Measurements from ENCODE around the gene OSBPL1A. TPM values are rescaled to one million over a fixed set of nuclear protein-coding genes. Genes with fewer than 3 reads are reported as not detected.

The OSBPL1A gene
- total and polyA plus RNA-seq, 10 of the 15 experiments (the other 5 are each of a cell fraction or from before 2014, with no cell fraction given) = 0.02 to 0.83 (median 0.11) TPM; not detected in 6

DNA sequence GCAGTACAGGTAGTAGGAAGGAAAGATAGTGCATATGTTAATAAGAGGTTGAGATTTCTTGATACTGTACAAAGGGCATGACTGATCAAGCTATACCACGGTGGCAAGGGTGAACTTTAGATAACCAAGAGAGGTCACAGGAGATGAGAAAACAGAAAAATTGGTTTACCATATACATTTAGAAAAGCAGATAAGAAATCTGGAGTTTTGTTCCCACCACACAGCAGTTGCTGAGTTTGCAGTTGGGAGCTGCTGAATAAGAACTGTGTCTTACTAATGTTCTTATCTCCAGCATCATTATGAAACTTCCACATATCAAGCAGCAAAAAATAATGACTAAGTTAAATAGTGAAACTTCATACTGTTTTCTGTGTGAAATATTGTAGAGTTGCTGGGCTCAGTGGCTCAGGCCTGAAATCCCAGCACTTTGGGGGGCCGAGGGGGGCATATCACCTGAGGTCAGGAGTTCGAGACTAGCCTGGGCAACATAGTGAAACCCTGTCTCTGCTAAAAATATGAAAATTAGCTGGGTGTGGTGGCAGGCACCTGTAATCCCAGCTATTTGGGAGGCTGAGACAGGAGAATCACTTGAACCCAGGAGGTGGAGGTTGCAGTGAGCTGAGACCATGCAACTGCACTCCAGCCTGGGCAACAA, 16.9 kb upstream of the OSBPL1A start:
- POLR2A ChIA-PET = no interaction called here
- Histone ChIP-seq H3K27me3 (replicated peaks in 1 of 2; ENCODE audit: control insufficient read depth in 2 of 2, insufficient read depth in 2 of 2, low read length in 1 of 2) (no peaks in the 10 kb centered on the region; a peak in 2 of 4 replicates), H3K4me1 (ENCODE audit: control insufficient read depth, insufficient read depth, low read length) (no peaks in the 10 kb centered on the region), H3K27ac (ENCODE audit: control insufficient read depth, insufficient read depth) (no peak overlapping the region), H2AFZ (ENCODE audit: control insufficient read depth, low read depth, low read length) (no peak overlapping the region), H3K9ac (ENCODE audit: control insufficient read depth, insufficient read depth, low read length) (no peak overlapping the region), H3K9me3 (replicated peaks; ENCODE audit: control insufficient read depth, insufficient read depth, low read length) (no peaks in the 10 kb centered on the region; the same call in 2 of the 3 replicates), H3K4me3 (no peak overlapping the region), H3K4me2 (ENCODE audit: control insufficient read depth, insufficient read depth) (no peak overlapping the region), H3K79me2 (ENCODE audit: control insufficient read depth, insufficient read depth, low read length) (no peaks in the 10 kb centered on the region), H3K36me3 (ENCODE audit: control insufficient read depth in 2 of 2, insufficient read depth in 2 of 2, low read length in 1 of 2) (no peaks in the 10 kb centered on the region), H4K20me1 (ENCODE audit: control insufficient read depth, insufficient read depth) (no peaks in the 10 kb centered on the region)
- whole genome bisulfite sequencing (ENCODE audit: insufficient coverage, insufficient replicate concordance, low lambda C conversion rate, missing lambda C conversion rate) = 0% methylated on average over 3 of the region's 3 CpGs
- CTCF ChIA-PET = interaction anchor here (1.8 kb wide), 1 partner anchor 55 kb away, joined by 4 read pairs; no protein-coding TSS in a partner anchor
- BruUV-seq (replicated peaks) = no TSS peak
- ATAC-seq (no peak), FAIRE-seq (no peak), DNase-seq (ENCODE audit: low read depth, low spot score) (no peak)
- in situ Hi-C loops (cut with MboI) = no loop called here
- SMC1A ChIA-PET (ENCODE audit: uncharacterized antibody, unreplicated experiment) = no interaction called here
- RAD21 ChIA-PET (ENCODE audit: unreplicated experiment) = no interaction called here
- intact Hi-C loops (cut with micrococcal nuclease; ENCODE audit: unreplicated experiment) = no loop called here
- TF ChIP-seq EED (IDR thresholded peaks at IDR 0.05; ENCODE audit: low read depth) = no peak
- no peak for TF ChIP-seq NR2C2 (IDR thresholded peaks at IDR 0.05; ENCODE audit: borderline replicate concordance, control insufficient read depth, insufficient read length, low read depth)
- TF ChIP-seq RELA (IDR thresholded peaks at IDR 0.05; ENCODE audit: borderline replicate concordance, partially characterized antibody) = no peak
- no peak for TF ChIP-seq ETV6 (conservative IDR thresholded peaks at IDR 0.05 in 1 of 2, IDR thresholded peaks at IDR 0.05 in 1 of 2; ENCODE audit: borderline replicate concordance in 1 of 2, low read depth in 1 of 2)
- no peak for TF ChIP-seq CHD1 (IDR thresholded peaks at IDR 0.05; ENCODE audit: low read depth, low read length)
- TF ChIP-seq YBX1 (IDR thresholded peaks at IDR 0.05) = no peak
- TF ChIP-seq, protein P1, sequence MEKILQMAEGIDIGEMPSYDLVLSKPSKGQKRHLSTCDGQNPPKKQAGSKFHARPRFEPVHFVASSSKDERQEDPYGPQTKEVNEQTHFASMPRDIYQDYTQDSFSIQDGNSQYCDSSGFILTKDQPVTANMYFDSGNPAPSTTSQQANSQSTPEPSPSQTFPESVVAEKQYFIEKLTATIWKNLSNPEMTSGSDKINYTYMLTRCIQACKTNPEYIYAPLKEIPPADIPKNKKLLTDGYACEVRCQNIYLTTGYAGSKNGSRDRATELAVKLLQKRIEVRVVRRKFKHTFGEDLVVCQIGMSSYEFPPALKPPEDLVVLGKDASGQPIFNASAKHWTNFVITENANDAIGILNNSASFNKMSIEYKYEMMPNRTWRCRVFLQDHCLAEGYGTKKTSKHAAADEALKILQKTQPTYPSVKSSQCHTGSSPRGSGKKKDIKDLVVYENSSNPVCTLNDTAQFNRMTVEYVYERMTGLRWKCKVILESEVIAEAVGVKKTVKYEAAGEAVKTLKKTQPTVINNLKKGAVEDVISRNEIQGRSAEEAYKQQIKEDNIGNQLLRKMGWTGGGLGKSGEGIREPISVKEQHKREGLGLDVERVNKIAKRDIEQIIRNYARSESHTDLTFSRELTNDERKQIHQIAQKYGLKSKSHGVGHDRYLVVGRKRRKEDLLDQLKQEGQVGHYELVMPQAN (conservative IDR thresholded peaks at IDR 0.05) = no peak
- no peak for TF ChIP-seq GATAD2B (conservative IDR thresholded peaks at IDR 0.05; ENCODE audit: low read depth)
- no peak for TF ChIP-seq SMARCA5 (IDR thresholded peaks at IDR 0.05)
- TF ChIP-seq, protein P2, sequence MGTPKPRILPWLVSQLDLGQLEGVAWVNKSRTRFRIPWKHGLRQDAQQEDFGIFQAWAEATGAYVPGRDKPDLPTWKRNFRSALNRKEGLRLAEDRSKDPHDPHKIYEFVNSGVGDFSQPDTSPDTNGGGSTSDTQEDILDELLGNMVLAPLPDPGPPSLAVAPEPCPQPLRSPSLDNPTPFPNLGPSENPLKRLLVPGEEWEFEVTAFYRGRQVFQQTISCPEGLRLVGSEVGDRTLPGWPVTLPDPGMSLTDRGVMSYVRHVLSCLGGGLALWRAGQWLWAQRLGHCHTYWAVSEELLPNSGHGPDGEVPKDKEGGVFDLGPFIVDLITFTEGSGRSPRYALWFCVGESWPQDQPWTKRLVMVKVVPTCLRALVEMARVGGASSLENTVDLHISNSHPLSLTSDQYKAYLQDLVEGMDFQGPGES (IDR thresholded peaks at IDR 0.05) = no peak
- no peak for TF ChIP-seq CBFB (IDR thresholded peaks at IDR 0.05; ENCODE audit: low read depth)
- no peak for TF ChIP-seq NRF1 (conservative IDR thresholded peaks at IDR 0.05; ENCODE audit: low read depth, low read length)
- no peak for TF ChIP-seq EZH2 (IDR thresholded peaks at IDR 0.05; ENCODE audit: borderline replicate concordance, control insufficient read depth, low read depth, low read length)
- no peak for TF ChIP-seq TCF7 (IDR thresholded peaks at IDR 0.05; ENCODE audit: borderline replicate concordance)
- no peak for TF ChIP-seq ESRRA (IDR thresholded peaks at IDR 0.05; ENCODE audit: low read length)
- no peak for TF ChIP-seq POLR2AphosphoS5 (IDR thresholded peaks at IDR 0.05; ENCODE audit: low read length)
- TF ChIP-seq NFYA (IDR thresholded peaks at IDR 0.05; ENCODE audit: borderline replicate concordance, low read depth, low read length) = no peak
- no peak for TF ChIP-seq SIX5 (IDR thresholded peaks at IDR 0.05; ENCODE audit: low read depth, low read length, severe bottlenecking)
- TF ChIP-seq EGR1 (IDR thresholded peaks at IDR 0.05; ENCODE audit: borderline replicate concordance in 1 of 2, low read depth in 2 of 2, low read length in 2 of 2) = no peak
